ENCODE results near the gene SCLT1. TPM values are rescaled to one million over a fixed set of nuclear protein-coding genes. Genes with fewer than 3 reads are reported as not detected.

The SCLT1 gene
- total RNA-seq, 4 donors from 2014 or later = 5.2 to 26.0 (median 9.0) TPM

GRCh38 chr4:128877934-128878333 is 215.4 kb downstream of the SCLT1 start:
- peaks cover 0 to 21% of the 10 kb centered on the region in 2 donors for H3K36me3 ChIP-seq
- no peak for ATAC-seq
- no peak overlapping the region for H3K27ac ChIP-seq
- H3K4me3 ChIP-seq = no peak overlapping the region
- TF ChIP-seq POLR2A (IDR thresholded peaks at IDR 0.05) = no peak
- TF ChIP-seq CTCF (IDR thresholded peaks at IDR 0.05) = no peak
- TF ChIP-seq EP300 (IDR thresholded peaks at IDR 0.05) = no peak
- TF ChIP-seq POLR2AphosphoS5 (IDR thresholded peaks at IDR 0.05) = no peak
- WGBS, 2 donors (ENCODE audit: low coverage in 1 of 2) = 85 to 97% methylated on average over 3 to 4 of the region's 4 CpGs
- H3K9me3 ChIP-seq = no peaks in the 10 kb centered on the region
- no peaks in the 10 kb centered on the region for H3K4me1 ChIP-seq
- no peaks in the 10 kb centered on the region for H3K27me3 ChIP-seq

DNA sequence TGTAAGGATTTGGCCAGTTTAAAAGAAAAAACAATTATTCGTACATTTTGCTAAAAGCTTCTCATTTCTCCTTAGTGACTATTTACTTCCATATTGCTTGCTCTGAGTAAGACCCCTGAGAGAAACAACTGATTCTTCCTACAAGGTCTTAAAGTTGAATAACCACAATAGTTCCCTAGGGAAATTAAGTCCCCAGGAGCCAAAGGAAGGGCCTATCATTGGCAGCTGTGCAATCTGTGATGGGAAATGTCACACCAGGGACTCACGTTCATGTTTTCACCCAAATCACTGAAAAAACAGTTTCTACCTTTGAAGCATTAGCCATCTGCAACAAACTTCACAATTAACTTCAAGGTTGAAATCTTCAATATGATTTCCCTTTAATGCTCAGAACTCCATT is 217.1 kb downstream of the SCLT1 start:
- WGBS, 2 donors (ENCODE audit: low coverage in 1 of 2) = 74 to 75% methylated on average over 2 of the region's 2 CpGs
- H3K9me3 ChIP-seq = no peaks in the 10 kb centered on the region
- no peak for TF ChIP-seq CTCF (IDR thresholded peaks at IDR 0.05)
- no peak for TF ChIP-seq POLR2AphosphoS5 (IDR thresholded peaks at IDR 0.05)
- no peak for TF ChIP-seq EP300 (IDR thresholded peaks at IDR 0.05)
- TF ChIP-seq POLR2A (IDR thresholded peaks at IDR 0.05) = no peak
- H3K4me1 ChIP-seq = no peaks in the 10 kb centered on the region
- no peak overlapping the region for H3K4me3 ChIP-seq
- no peak for ATAC-seq
- no peak overlapping the region for H3K27ac ChIP-seq
- peaks cover 0 to 35% of the 10 kb centered on the region in 2 donors for H3K36me3 ChIP-seq
- no peaks in the 10 kb centered on the region for H3K27me3 ChIP-seq

DNA sequence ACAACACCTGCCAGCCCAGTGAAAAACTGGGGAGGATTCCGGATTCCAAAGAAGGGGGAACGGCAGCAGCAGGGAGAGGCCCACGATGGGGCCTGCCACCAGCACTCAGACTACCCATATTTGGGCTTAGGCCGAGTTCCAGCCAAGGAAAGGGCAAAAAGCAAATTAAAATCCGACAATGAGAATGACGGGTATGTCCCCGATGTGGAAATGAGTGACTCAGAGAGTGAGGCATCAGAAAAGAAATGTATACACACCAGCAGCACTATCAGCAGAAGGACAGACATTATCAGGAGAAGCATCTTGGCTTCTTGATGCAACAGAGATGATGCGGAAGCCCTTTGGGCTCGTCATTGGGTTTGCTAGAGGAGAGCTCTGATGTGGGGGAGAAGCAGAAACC is 221.4 kb downstream of the SCLT1 start:
- 83 to 95% methylated on average over 7 to 9 of the region's 9 CpGs for WGBS, 2 donors (ENCODE audit: low coverage in 1 of 2)
- peaks cover 4 to 77% of the 10 kb centered on the region in 2 donors for H3K36me3 ChIP-seq
- no peak for ATAC-seq

GRCh38 chr4:128869776-128870509 is 223.4 kb downstream of the SCLT1 start:
- no peak overlapping the region for H3K27ac ChIP-seq
- 75 to 90% methylated on average over 2 of the region's 2 CpGs for WGBS, 2 donors (ENCODE audit: low coverage in 1 of 2)
- TF ChIP-seq POLR2AphosphoS5 (IDR thresholded peaks at IDR 0.05) (no peak), EP300 (IDR thresholded peaks at IDR 0.05) (no peak), POLR2A (IDR thresholded peaks at IDR 0.05) (no peak), CTCF (IDR thresholded peaks at IDR 0.05) (no peak)
- no peaks in the 10 kb centered on the region for H3K27me3 ChIP-seq
- no peaks in the 10 kb centered on the region for H3K9me3 ChIP-seq
- peaks cover 4 to 95% of the 10 kb centered on the region in 2 donors for H3K36me3 ChIP-seq
- H3K4me3 ChIP-seq = no peak overlapping the region
- ATAC-seq = no peak
- H3K4me1 ChIP-seq = no peaks in the 10 kb centered on the region

More for the DNA sequence above, 221.4 kb downstream of the SCLT1 start:
- Histone ChIP-seq H3K9me3 (no peaks in the 10 kb centered on the region), H3K27ac (no peak overlapping the region), H3K4me3 (no peak overlapping the region), H3K27me3 (no peaks in the 10 kb centered on the region), H3K4me1 (no peaks in the 10 kb centered on the region)
- TF ChIP-seq POLR2A (IDR thresholded peaks at IDR 0.05) = no peak
- TF ChIP-seq POLR2AphosphoS5 (IDR thresholded peaks at IDR 0.05) = peak; percentile 53

DNA sequence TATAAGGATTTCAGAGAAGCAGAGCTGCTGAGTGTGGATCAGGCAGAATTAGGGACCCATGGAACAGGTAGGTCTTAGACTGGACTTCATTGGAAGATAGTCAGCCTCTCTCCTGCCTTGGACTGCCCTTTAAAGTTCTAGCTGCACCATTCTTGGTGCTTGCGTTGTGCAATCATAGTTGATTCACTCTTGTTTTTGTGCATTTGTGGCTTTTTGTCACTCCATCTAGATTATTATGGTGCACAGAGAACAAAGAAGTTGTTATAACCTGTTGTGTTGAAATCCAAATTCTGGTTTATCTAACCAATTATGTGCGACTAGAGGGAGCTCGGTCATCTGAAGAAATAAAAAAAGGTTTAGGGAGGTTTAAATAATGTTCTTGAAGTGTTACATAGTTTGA is 224.6 kb downstream of the SCLT1 start:
- Histone ChIP-seq H3K27me3 (no peaks in the 10 kb centered on the region), H3K9me3 (no peaks in the 10 kb centered on the region), H3K36me3 (peaks cover 4 to 96% of the 10 kb centered on the region in 2 donors), H3K4me1 (no peaks in the 10 kb centered on the region), H3K4me3 (no peak overlapping the region), H3K27ac (no peak overlapping the region)
- TF ChIP-seq POLR2AphosphoS5 (IDR thresholded peaks at IDR 0.05) (no peak), POLR2A (IDR thresholded peaks at IDR 0.05) (no peak), EP300 (IDR thresholded peaks at IDR 0.05) (no peak), CTCF (IDR thresholded peaks at IDR 0.05) (no peak)
- 90% methylated on average over 2 to 3 of the region's 3 CpGs for WGBS, 2 donors (ENCODE audit: low coverage in 1 of 2)
- ATAC-seq = no peak

All from gastroesophageal sphincter (tissue), 4 donors.